Liver (tissue), 3 donors: Measurements from ENCODE around the gene PAQR9.

Experiments used
- CTCF ChIP-seq: fragments of 150-350 bp; IDR thresholded peaks from 2 replicates; pipeline ENCODE4 v1.5.1; 2017; ENCODE audit warnings: improper control_type of control experiment, low read depth, low read length; ENCODE audit not compliant: missing input control
- HNF4G ChIP-seq: IDR thresholded peaks from 2 replicates; pipeline ENCODE4 v1.6.1; 2016; ENCODE audit warnings: antibody characterized with exemption
- JUND ChIP-seq, 2 donors: IDR thresholded peaks; 2 replicates each; pipeline ENCODE4 v1.6.1; 2016; ENCODE audit warnings: antibody characterized with exemption in 2 of 2
- RAD21 ChIP-seq, 2 donors: IDR thresholded peaks; 2 replicates each; pipeline ENCODE4 v1.6.1; 2016; ENCODE audit warnings: antibody characterized with exemption in 2 of 2, mild to moderate bottlenecking in 2 of 2
- REST ChIP-seq: IDR thresholded peaks from 2 replicates; pipeline ENCODE4 v1.6.1; 2016; ENCODE audit warnings: antibody characterized with exemption, mild to moderate bottlenecking
- donor health status: healthy.
- donor health status: healthy.

- TF ChIP-seq REST = no peak
- no peak for TF ChIP-seq CTCF
- no peak for TF ChIP-seq HNF4G
- TF ChIP-seq RAD21 (IDR thresholded peaks at IDR 0.05) = no peak
- no peak for TF ChIP-seq JUND (IDR thresholded peaks at IDR 0.05)
These were observed 16.1 kb downstream of the PAQR9 start for GRCh38 chr3:142947352-142947751.
